GM18858 (cell line): Measurements from ENCODE around the gene UAP1L1.

Source experiments
- ATAC-seq: cut with Tn5 transposase; IDR thresholded peaks from one replicate; pipeline ENCODE4 v1.9.1; 2021; ENCODE audit not compliant: unreplicated experiment

The UAP1L1 gene

GRCh38 chr9:137041124-137041523, 36.2 kb upstream of the UAP1L1 start:
- ATAC-seq = no peak

- no peak for ATAC-seq
Measured at GRCh38 chr9:137042751-137043727, 34.3 kb upstream of the UAP1L1 start.

- no peak for ATAC-seq
Measured at GRCh38 chr9:137044037-137044436, 33.3 kb upstream of the UAP1L1 start.

GRCh38 chr9:137044502-137045177, 32.7 kb upstream of the UAP1L1 start:
- ATAC-seq = no peak

- ATAC-seq = no peak
Measured at GRCh38 chr9:137045294-137046087, 31.8 kb upstream of the UAP1L1 start.

GRCh38 chr9:137046088-137046787, 31.1 kb upstream of the UAP1L1 start, which contains the start of gene NPDC1:
Gene NPDC1, minus strand, starts transcription at chr9:137046177. Its CDS starts 188 bp downstream, at chr9:137045989.
- ATAC-seq = no peak

- no peak for ATAC-seq
Measured at GRCh38 chr9:137048655-137049543, 28.4 kb upstream of the UAP1L1 start.

GRCh38 chr9:137049544-137050449, 27.5 kb upstream of the UAP1L1 start:
- ATAC-seq = no peak

GRCh38 chr9:137050570-137050969, 26.7 kb upstream of the UAP1L1 start:
- ATAC-seq = no peak

- ATAC-seq = no peak
Measured at GRCh38 chr9:137051145-137051724, 26.1 kb upstream of the UAP1L1 start.

- ATAC-seq = no peak
Measured at GRCh38 chr9:137052293-137052692, 25.0 kb upstream of the UAP1L1 start.

GRCh38 chr9:137052998-137053943, 24.0 kb upstream of the UAP1L1 start:
- no peak for ATAC-seq

- no peak for ATAC-seq
Measured at GRCh38 chr9:137053944-137054931, 23.1 kb upstream of the UAP1L1 start, which contains the start of gene ENTPD2. Gene ENTPD2, minus strand, starts transcription at chr9:137054061. Its CDS starts 64 bp downstream, at chr9:137053997.

- no peak for ATAC-seq
Measured at GRCh38 chr9:137054932-137055384, 22.4 kb upstream of the UAP1L1 start.
